ENCODE data around the gene SGMS1. TPM values are rescaled to one million over a fixed set of nuclear protein-coding genes. Genes with fewer than 3 reads are reported as not detected.
"Not testable (repeated sequence)": the region's sequence is repeated elsewhere in the genome, so short reads cannot be mapped to it uniquely, and the experiment has no call there.

The SGMS1 gene
- total and polyA plus RNA-seq, 2 donors (not counting 1 experiment from before 2014, with no cell fraction given), result 10.0 to 43.5 TPM

- Histone ChIP-seq H3K9me3 (ENCODE audit: control extremely low read depth in 1 of 3, control insufficient read depth in 2 of 3, insufficient read depth in 1 of 3, low read length in 2 of 3) (no peaks in the 10 kb centered on the region), H3K27ac (ENCODE audit: low read length in 2 of 2) (no peak overlapping the region), H3K4me1 (ENCODE audit: control insufficient read depth in 2 of 2, insufficient read depth in 2 of 2, low read length in 2 of 2) (peaks cover 2 to 6% of the 10 kb centered on the region in 2 donors), H4K20me1 (ENCODE audit: control insufficient read depth, insufficient read depth, low read length, poor library complexity, severe bottlenecking) (no peaks in the 10 kb centered on the region), H3K4me2 (replicated peaks; ENCODE audit: low read depth, low read length, poor library complexity, severe bottlenecking) (no peak overlapping the region), H3K9ac (ENCODE audit: low read length) (no peak overlapping the region), H3K4me3 (ENCODE audit: control extremely low read depth in 1 of 5, extremely low read depth in 1 of 5, insufficient read depth in 1 of 5, low read depth in 2 of 5, low read length in 4 of 5) (no peak overlapping the region), H3K79me2 (ENCODE audit: control insufficient read depth, insufficient read depth, low read length) (peaks cover 29% of the 10 kb centered on the region), H3K27me3 (replicated peaks in 1 of 4; ENCODE audit: control extremely low read depth in 1 of 4, control insufficient read depth in 3 of 4, insufficient read depth in 4 of 4, low read length in 3 of 4) (no peaks in the 10 kb centered on the region), H2AFZ (ENCODE audit: insufficient read depth, low read depth, low read length, poor library complexity, severe bottlenecking) (no peak overlapping the region), H3K36me3 (replicated peaks in 1 of 2; ENCODE audit: control extremely low read depth in 1 of 2, control insufficient read depth in 1 of 2, extremely low read depth in 1 of 2, insufficient read depth in 2 of 2, low read length in 1 of 2) (no peaks in the 10 kb centered on the region)
- Mint-ChIP-seq H3K9me3 (ENCODE audit: insufficient read depth) (peaks cover 3% of the 10 kb centered on the region), H3K27me3 (no peaks in the 10 kb centered on the region), H3K4me1 (peaks cover 26% of the 10 kb centered on the region), H3K4me3 (no peak overlapping the region), H3K27ac (peak overlapping the region; percentile 0)
- TF ChIP-seq CTCF (IDR thresholded peaks at IDR 0.05), result no peak
- no peak for TF ChIP-seq EZH2 (IDR thresholded peaks at IDR 0.05; ENCODE audit: borderline replicate concordance, insufficient read depth, low read depth, low read length, poor library complexity, severe bottlenecking)
- WGBS (ENCODE audit: insufficient coverage), result 63% methylated on average over 1 of the region's 2 CpGs
- ATAC-seq (ENCODE audit: low read depth) (no peak), DNase-seq (no peak)
- POLR2A ChIA-PET, result no interaction called here
- CTCF ChIA-PET, result no interaction called here
- intact Hi-C loops (cut with micrococcal nuclease), result loop anchor here (5.0 kb wide), 1 partner anchor 41 kb away; no protein-coding TSS in a partner anchor
Observed at GRCh38 chr10:50496228-50496627, 127.5 kb downstream of the SGMS1 start.

GRCh38 chr10:50490241-50490640, 133.5 kb downstream of the SGMS1 start:
- WGBS (ENCODE audit: insufficient coverage), result 100% methylated on average over 1 of the region's 5 CpGs
- H3K4me1 ChIP-seq (ENCODE audit: control insufficient read depth in 2 of 2, insufficient read depth in 2 of 2, low read length in 2 of 2), result no peaks in the 10 kb centered on the region
- H3K27me3 Mint-ChIP-seq, result no peaks in the 10 kb centered on the region
- no peak overlapping the region for H2AFZ ChIP-seq (ENCODE audit: insufficient read depth, low read depth, low read length, poor library complexity, severe bottlenecking)
- H3K36me3 ChIP-seq (replicated peaks in 1 of 2; ENCODE audit: control extremely low read depth in 1 of 2, control insufficient read depth in 1 of 2, extremely low read depth in 1 of 2, insufficient read depth in 2 of 2, low read length in 1 of 2), result no peaks in the 10 kb centered on the region
- no peak overlapping the region for H3K4me2 ChIP-seq (replicated peaks; ENCODE audit: low read depth, low read length, poor library complexity, severe bottlenecking)
- no peak overlapping the region for H3K4me3 Mint-ChIP-seq
- H3K9me3 Mint-ChIP-seq (ENCODE audit: insufficient read depth), result no peaks in the 10 kb centered on the region
- ChIA-PET CTCF (interaction anchor here (0.6 kb wide), 1 partner anchor 41 kb away, joined by 5 read pairs; no protein-coding TSS in a partner anchor), POLR2A (no interaction called here)
- no peak overlapping the region for H3K4me3 ChIP-seq (ENCODE audit: control extremely low read depth in 1 of 5, extremely low read depth in 1 of 5, insufficient read depth in 1 of 5, low read depth in 2 of 5, low read length in 4 of 5)
- peaks cover 0 to 4% (median 0%) of the 10 kb centered on the region in 3 donors for H3K9me3 ChIP-seq (ENCODE audit: control extremely low read depth in 1 of 3, control insufficient read depth in 2 of 3, insufficient read depth in 1 of 3, low read length in 2 of 3)
- peaks cover 28% of the 10 kb centered on the region for H3K4me1 Mint-ChIP-seq
- no peaks in the 10 kb centered on the region for H3K27me3 ChIP-seq (replicated peaks in 1 of 4; ENCODE audit: control extremely low read depth in 1 of 4, control insufficient read depth in 3 of 4, insufficient read depth in 4 of 4, low read length in 3 of 4)
- intact Hi-C loops (cut with micrococcal nuclease), result no loop called here
- peaks cover 61% of the 10 kb centered on the region for H3K79me2 ChIP-seq (ENCODE audit: control insufficient read depth, insufficient read depth, low read length)
- no peak overlapping the region for H3K27ac ChIP-seq (ENCODE audit: low read length in 2 of 2)
- no peak overlapping the region for H3K9ac ChIP-seq (ENCODE audit: low read length)
- DNase-seq (no peak), ATAC-seq (ENCODE audit: low read depth) (no peak)
- TF ChIP-seq CTCF (IDR thresholded peaks at IDR 0.05), result no peak
- TF ChIP-seq EZH2 (IDR thresholded peaks at IDR 0.05; ENCODE audit: borderline replicate concordance, insufficient read depth, low read depth, low read length, poor library complexity, severe bottlenecking), result no peak
- H3K27ac Mint-ChIP-seq, result no peak overlapping the region
- peaks cover 10% of the 10 kb centered on the region for H4K20me1 ChIP-seq (ENCODE audit: control insufficient read depth, insufficient read depth, low read length, poor library complexity, severe bottlenecking)

GRCh38 chr10:50484550-50484949, 139.2 kb downstream of the SGMS1 start:
- peaks cover 36% of the 10 kb centered on the region for H3K79me2 ChIP-seq (ENCODE audit: control insufficient read depth, insufficient read depth, low read length)
- H3K9ac ChIP-seq (ENCODE audit: low read length); H3K4me3 Mint-ChIP-seq; intact Hi-C loops (cut with micrococcal nuclease); POLR2A ChIA-PET; H3K27ac ChIP-seq (ENCODE audit: low read length in 2 of 2); H2AFZ ChIP-seq (ENCODE audit: insufficient read depth, low read depth, low read length, poor library complexity, severe bottlenecking); H3K36me3 ChIP-seq (replicated peaks in 1 of 2; ENCODE audit: control extremely low read depth in 1 of 2, control insufficient read depth in 1 of 2, extremely low read depth in 1 of 2, insufficient read depth in 2 of 2, low read length in 1 of 2); H3K4me3 ChIP-seq (ENCODE audit: control extremely low read depth in 1 of 5, extremely low read depth in 1 of 5, insufficient read depth in 1 of 5, low read depth in 2 of 5, low read length in 4 of 5); CTCF ChIA-PET; H3K4me1 ChIP-seq (ENCODE audit: control insufficient read depth in 2 of 2, insufficient read depth in 2 of 2, low read length in 2 of 2); H3K27me3 ChIP-seq (replicated peaks in 1 of 4; ENCODE audit: control extremely low read depth in 1 of 4, control insufficient read depth in 3 of 4, insufficient read depth in 4 of 4, low read length in 3 of 4); DNase-seq; H3K27me3 Mint-ChIP-seq; H3K27ac Mint-ChIP-seq; ATAC-seq (ENCODE audit: low read depth); H3K9me3 ChIP-seq (ENCODE audit: control extremely low read depth in 1 of 3, control insufficient read depth in 2 of 3, insufficient read depth in 1 of 3, low read length in 2 of 3); H3K4me2 ChIP-seq (replicated peaks; ENCODE audit: low read depth, low read length, poor library complexity, severe bottlenecking); H3K9me3 Mint-ChIP-seq (ENCODE audit: insufficient read depth); H4K20me1 ChIP-seq (ENCODE audit: control insufficient read depth, insufficient read depth, low read length, poor library complexity, severe bottlenecking): not testable (repeated sequence)
- H3K4me1 Mint-ChIP-seq, result peaks cover 28% of the 10 kb centered on the region
- 91% methylated on average over 1 of the region's 1 CpG for WGBS (ENCODE audit: insufficient coverage)
